ENCODE measurements around the gene CAMK2N1. TPM values are rescaled to one million over a fixed set of nuclear protein-coding genes. Genes with fewer than 3 reads are reported as not detected.

The CAMK2N1 gene
- total and polyA plus RNA-seq, 2 experiments from 2014 or later: 0.52 to 2.9 TPM

GRCh38 chr1:20484519-20485462 is 1.2 kb downstream of the CAMK2N1 start:
- TF ChIP-seq ETS1 (IDR thresholded peaks at IDR 0.05) (no peak), EZH2phosphoT487 (IDR thresholded peaks at IDR 0.05; ENCODE audit: unreplicated experiment) (peak; percentile 83), EZH2 (IDR thresholded peaks at IDR 0.05; ENCODE audit: low read depth, unreplicated experiment) (peak; percentile 81)

GRCh38 chr1:20483833-20484518 is 2.0 kb downstream of the CAMK2N1 start:
- Histone ChIP-seq H3K36me3 (ENCODE audit: insufficient read depth) (no peaks in the 10 kb centered on the region), H3K9me2 (ENCODE audit: insufficient read depth) (no peaks in the 10 kb centered on the region), H4K20me1 (replicated peaks; ENCODE audit: insufficient read depth) (0 out of 2 replicates have a peak, but pooled peaks cover 4% of the 10 kb centered on the region), H3K79me2 (replicated peaks; ENCODE audit: insufficient read depth) (no peaks in the 10 kb centered on the region), H3K4me2 (peak overlapping the region; percentile 97), H3F3A (replicated peaks; ENCODE audit: low read depth) (peaks cover 11% of the 10 kb centered on the region; the same call in 1 of the 2 replicates), H3K27me3 (ENCODE audit: insufficient read depth) (peaks cover 70% of the 10 kb centered on the region), H3K4me1 (ENCODE audit: insufficient read depth) (peaks cover 47% of the 10 kb centered on the region), H2AFZ (peak overlapping the region; percentile 93), H3K27ac (ENCODE audit: low read depth) (no peak overlapping the region), H3K4me3 (peak overlapping the region; percentile 73)
- ATAC-seq (peak; percentile 31), DNase-seq (ENCODE audit: low spot score) (peak; percentile 69)
- TF ChIP-seq CTCF (conservative IDR thresholded peaks at IDR 0.05; ENCODE audit: low read depth in 2 of 2) (peak in 1 of 2 experiments; percentile 41), CREB1 (CRISPR knock-in tag; IDR thresholded peaks at IDR 0.05; ENCODE audit: low read depth) (no peak), EZH2 (IDR thresholded peaks at IDR 0.05; ENCODE audit: low read depth, unreplicated experiment) (peak; percentile 52), ETS1 (IDR thresholded peaks at IDR 0.05) (no peak)
- peak overlapping the region; percentile 81 for H3K4me3 Mint-ChIP-seq
- H3K36me3 Mint-ChIP-seq (ENCODE audit: low read depth): no peaks in the 10 kb centered on the region
- no peak overlapping the region for H3K27ac Mint-ChIP-seq
- H3K27me3 Mint-ChIP-seq (ENCODE audit: insufficient read depth, low read depth, poor library complexity): peaks cover 43% of the 10 kb centered on the region
- H3K9me3 Mint-ChIP-seq: no peaks in the 10 kb centered on the region; the same call in 2 of the 3 replicates
- peaks cover 44% of the 10 kb centered on the region for H3K4me1 Mint-ChIP-seq

More at GRCh38 chr1:20484519-20485462, 1.2 kb downstream of the CAMK2N1 start:
- Histone ChIP-seq H3F3A (replicated peaks; ENCODE audit: low read depth) (peaks cover 11% of the 10 kb centered on the region; the same call in 1 of the 2 replicates), H3K79me2 (replicated peaks; ENCODE audit: insufficient read depth) (no peaks in the 10 kb centered on the region), H3K9me2 (ENCODE audit: insufficient read depth) (no peaks in the 10 kb centered on the region), H3K27me3 (ENCODE audit: insufficient read depth) (peaks cover 77% of the 10 kb centered on the region), H4K20me1 (replicated peaks; ENCODE audit: insufficient read depth) (0 out of 2 replicates have a peak, but pooled peaks cover 4% of the 10 kb centered on the region), H2AFZ (peak overlapping the region; percentile 93), H3K4me1 (ENCODE audit: insufficient read depth) (peaks cover 47% of the 10 kb centered on the region), H3K36me3 (ENCODE audit: insufficient read depth) (no peaks in the 10 kb centered on the region), H3K27ac (ENCODE audit: low read depth) (no peak overlapping the region), H3K4me2 (peak overlapping the region; percentile 97), H3K4me3 (peak overlapping the region; percentile 73)
- Mint-ChIP-seq H3K4me1 (peaks cover 44% of the 10 kb centered on the region), H3K36me3 (ENCODE audit: low read depth) (no peaks in the 10 kb centered on the region), H3K9me3 (no peaks in the 10 kb centered on the region; the same call in 2 of the 3 replicates), H3K27me3 (ENCODE audit: insufficient read depth, low read depth, poor library complexity) (peaks cover 49% of the 10 kb centered on the region), H3K27ac (no peak overlapping the region), H3K4me3 (peak overlapping the region; percentile 81)
- DNase-seq (ENCODE audit: low spot score): no peak
- ATAC-seq: peak; percentile 6

Data from GM23338 (cell line).